Measurements from ENCODE around the gene FAM135A.
"Not testable (repeated sequence)": the region's sequence is repeated elsewhere in the genome, so short reads cannot be mapped to it uniquely, and the experiment has no call there.

FAM135A gene

GRCh38 chr6:70551566-70551965 lies 138.3 kb downstream of the FAM135A start:
- H3K4me3 ChIP-seq (ENCODE audit: low read depth, low read length), result no peak overlapping the region
- DNase-seq (ENCODE audit: low read depth), result no peak
- no peak for TF ChIP-seq MYC (IDR thresholded peaks at IDR 0.05; ENCODE audit: low read depth, low read length)
- no peak for TF ChIP-seq MAX (IDR thresholded peaks at IDR 0.05; ENCODE audit: low read depth, low read length)
- no peak for TF ChIP-seq POLR2A (IDR thresholded peaks at IDR 0.05; ENCODE audit: extremely low read depth, insufficient read length)
- no peak for TF ChIP-seq CTCF (IDR thresholded peaks at IDR 0.05; ENCODE audit: low read depth, low read length)

GRCh38 chr6:70552286-70552940 lies 139.1 kb downstream of the FAM135A start:
- DNase-seq (ENCODE audit: low read depth); H3K4me3 ChIP-seq (ENCODE audit: low read depth, low read length): not testable (repeated sequence)

- TF ChIP-seq POLR2A (IDR thresholded peaks at IDR 0.05; ENCODE audit: extremely low read depth, insufficient read length), result no peak
- TF ChIP-seq MAX (IDR thresholded peaks at IDR 0.05; ENCODE audit: low read depth, low read length), result no peak
- no peak for TF ChIP-seq MYC (IDR thresholded peaks at IDR 0.05; ENCODE audit: low read depth, low read length)
- TF ChIP-seq CTCF (IDR thresholded peaks at IDR 0.05; ENCODE audit: low read depth, low read length), result no peak
- no peak overlapping the region for H3K4me3 ChIP-seq (ENCODE audit: low read depth, low read length)
- DNase-seq (ENCODE audit: low read depth), result no peak
These were observed 139.7 kb downstream of the FAM135A start for GRCh38 chr6:70552974-70553373.

- H3K4me3 ChIP-seq (ENCODE audit: low read depth, low read length), result no peak overlapping the region
- TF ChIP-seq POLR2A (IDR thresholded peaks at IDR 0.05; ENCODE audit: extremely low read depth, insufficient read length) (no peak), CTCF (IDR thresholded peaks at IDR 0.05; ENCODE audit: low read depth, low read length) (no peak), MAX (IDR thresholded peaks at IDR 0.05; ENCODE audit: low read depth, low read length) (no peak)
- DNase-seq (ENCODE audit: low read depth), result no peak
These were observed 144.7 kb downstream of the FAM135A start for GRCh38 chr6:70557998-70558397.

GRCh38 chr6:70562401-70562800 lies 149.1 kb downstream of the FAM135A start:
- not testable (repeated sequence) for H3K4me3 ChIP-seq (ENCODE audit: low read depth, low read length); DNase-seq (ENCODE audit: low read depth)

- DNase-seq (ENCODE audit: low read depth), result no peak
- TF ChIP-seq MYC (IDR thresholded peaks at IDR 0.05; ENCODE audit: low read depth, low read length) (no peak), CTCF (IDR thresholded peaks at IDR 0.05; ENCODE audit: low read depth, low read length) (no peak), POLR2A (IDR thresholded peaks at IDR 0.05; ENCODE audit: extremely low read depth, insufficient read length) (no peak), MAX (IDR thresholded peaks at IDR 0.05; ENCODE audit: low read depth, low read length) (no peak)
- H3K4me3 ChIP-seq (ENCODE audit: low read depth, low read length), result no peak overlapping the region
These were observed 150.2 kb downstream of the FAM135A start for GRCh38 chr6:70563530-70563929.

- TF ChIP-seq CTCF (IDR thresholded peaks at IDR 0.05; ENCODE audit: low read depth, low read length), result no peak
- TF ChIP-seq MYC (IDR thresholded peaks at IDR 0.05; ENCODE audit: low read depth, low read length), result peak; percentile 74
- peak; percentile 95 for TF ChIP-seq POLR2A (IDR thresholded peaks at IDR 0.05; ENCODE audit: extremely low read depth, insufficient read length)
- peak; percentile 51 for TF ChIP-seq MAX (IDR thresholded peaks at IDR 0.05; ENCODE audit: low read depth, low read length)
- peak; percentile 91 for DNase-seq (ENCODE audit: low read depth)
- peak within 1 kb of the TSS; percentile 91 for H3K4me3 ChIP-seq (ENCODE audit: low read depth, low read length)
These were observed 153.6 kb downstream of the FAM135A start, which contains the start of gene SDHAF4 for GRCh38 chr6:70566751-70567382. TSS of gene SDHAF4 (plus strand) at chr6:70566930. CDS start at chr6:70566941, 11 bp downstream.

Data from NB4 (cell line).